GM19324 (cell line): ENCODE data around the gene LPIN1.
A peak's percentile ranks its signal among the peaks of the same experiment; 100 is the strongest.

Experiments
- ATAC-seq: cut with Tn5 transposase; IDR thresholded peaks from one replicate; pipeline ENCODE4 v1.9.1; 2021; ENCODE audit warnings: mild to moderate bottlenecking, moderate library complexity; ENCODE audit not compliant: unreplicated experiment, low FRiP score

LPIN1 gene

DNA sequence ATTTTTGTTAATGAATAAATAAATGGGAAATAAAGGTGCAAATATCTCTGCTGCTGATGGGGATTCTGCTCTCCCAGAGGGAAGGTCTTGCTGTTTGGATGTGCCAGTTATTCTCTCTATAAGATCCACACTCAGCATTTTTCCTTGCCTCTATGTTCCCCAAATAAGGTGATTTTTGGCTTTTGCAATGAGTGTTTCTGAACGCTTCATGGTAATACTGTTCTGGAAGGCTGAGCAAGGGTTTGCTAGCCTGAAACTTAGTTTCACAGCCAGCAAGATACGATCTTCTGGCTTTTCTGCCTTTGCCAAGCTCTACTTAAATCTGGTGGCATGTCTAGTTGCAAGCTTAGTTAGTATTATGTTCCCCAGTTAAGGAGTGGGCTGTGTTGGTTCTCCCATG is 114.6 kb downstream of the LPIN1 start:
- ATAC-seq = no peak

- no peak for ATAC-seq
Measured at GRCh38 chr2:11862049-11862448, 115.6 kb downstream of the LPIN1 start.

GRCh38 chr2:11863103-11863502 is 116.7 kb downstream of the LPIN1 start:
- ATAC-seq = peak; percentile 35

GRCh38 chr2:11863513-11864328 is 117.3 kb downstream of the LPIN1 start:
- peak; percentile 67 for ATAC-seq

- ATAC-seq = no peak
Measured at GRCh38 chr2:11864724-11865123, 118.3 kb downstream of the LPIN1 start.

DNA sequence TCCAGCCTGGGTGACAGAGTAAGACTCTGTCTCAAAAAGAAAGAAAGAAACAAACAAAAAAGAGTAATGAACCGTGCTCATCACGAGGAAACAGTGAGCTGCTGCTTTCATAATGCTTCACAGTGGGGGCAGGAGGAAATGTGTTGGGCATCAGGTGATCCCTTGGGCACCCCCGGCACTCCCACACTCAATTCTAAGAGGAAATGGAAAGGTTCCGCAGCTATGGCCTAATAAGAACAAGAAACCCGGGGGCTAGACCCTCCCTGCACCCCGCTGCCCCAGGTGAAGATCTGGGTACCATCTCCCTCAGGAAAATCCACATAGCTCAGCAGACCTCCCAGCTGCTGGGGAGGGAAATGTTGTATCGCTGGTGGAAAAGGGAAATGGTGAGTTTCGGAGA is 118.9 kb downstream of the LPIN1 start:
- ATAC-seq = no peak

DNA sequence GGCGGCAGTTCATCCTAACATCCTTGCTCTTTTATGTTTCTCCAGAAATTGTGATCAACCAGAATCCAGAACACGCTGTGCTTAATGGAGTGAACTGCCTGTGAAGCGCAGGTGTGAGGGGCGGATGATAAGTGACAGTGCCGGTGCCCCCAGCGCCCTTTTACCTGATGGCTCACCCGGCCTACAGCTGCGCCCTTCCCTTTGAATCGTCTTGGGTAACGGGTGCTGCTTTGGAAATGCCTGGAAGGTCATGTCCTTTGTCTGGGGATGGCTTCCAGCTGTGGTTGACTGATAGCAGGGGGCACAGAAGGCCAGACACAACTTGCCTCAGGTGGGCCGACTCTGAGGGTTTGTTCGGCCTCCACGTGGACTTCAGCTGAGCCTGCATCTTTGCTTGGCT is 119.4 kb downstream of the LPIN1 start:
- ATAC-seq = no peak

GRCh38 chr2:11866358-11867335 is 120.2 kb downstream of the LPIN1 start:
- ATAC-seq = no peak

GRCh38 chr2:11867926-11868325 is 121.5 kb downstream of the LPIN1 start:
- ATAC-seq = no peak

- no peak for ATAC-seq
Measured at GRCh38 chr2:11869391-11869991, 123.1 kb downstream of the LPIN1 start.

GRCh38 chr2:11870064-11870463 is 123.6 kb downstream of the LPIN1 start:
- ATAC-seq = no peak

- ATAC-seq = no peak
Measured at GRCh38 chr2:11870584-11870983, 124.2 kb downstream of the LPIN1 start.

DNA sequence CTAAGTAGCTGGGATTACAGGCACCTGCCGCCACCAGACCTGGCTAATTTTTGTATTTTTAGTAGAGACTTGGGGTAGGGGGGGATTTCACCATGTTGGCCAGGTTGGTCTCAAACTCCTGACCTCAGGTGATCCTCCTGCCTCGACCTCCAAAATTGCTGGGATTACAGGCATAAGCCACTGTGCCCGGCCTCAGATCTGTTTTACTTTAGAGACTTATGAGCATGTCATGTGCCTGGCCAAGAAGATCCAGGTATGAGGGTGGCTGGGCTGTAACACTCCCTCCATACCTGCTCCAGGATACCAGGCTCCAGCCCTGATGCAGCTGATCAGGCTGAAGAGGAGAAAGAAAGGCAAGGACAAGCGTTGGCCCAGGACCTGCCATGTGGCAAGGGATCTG is 125.0 kb downstream of the LPIN1 start:
- ATAC-seq = no peak

GRCh38 chr2:11872247-11872947 is 126.0 kb downstream of the LPIN1 start:
- no peak for ATAC-seq

- ATAC-seq = no peak
Measured at GRCh38 chr2:11872948-11873269, 126.5 kb downstream of the LPIN1 start.

DNA sequence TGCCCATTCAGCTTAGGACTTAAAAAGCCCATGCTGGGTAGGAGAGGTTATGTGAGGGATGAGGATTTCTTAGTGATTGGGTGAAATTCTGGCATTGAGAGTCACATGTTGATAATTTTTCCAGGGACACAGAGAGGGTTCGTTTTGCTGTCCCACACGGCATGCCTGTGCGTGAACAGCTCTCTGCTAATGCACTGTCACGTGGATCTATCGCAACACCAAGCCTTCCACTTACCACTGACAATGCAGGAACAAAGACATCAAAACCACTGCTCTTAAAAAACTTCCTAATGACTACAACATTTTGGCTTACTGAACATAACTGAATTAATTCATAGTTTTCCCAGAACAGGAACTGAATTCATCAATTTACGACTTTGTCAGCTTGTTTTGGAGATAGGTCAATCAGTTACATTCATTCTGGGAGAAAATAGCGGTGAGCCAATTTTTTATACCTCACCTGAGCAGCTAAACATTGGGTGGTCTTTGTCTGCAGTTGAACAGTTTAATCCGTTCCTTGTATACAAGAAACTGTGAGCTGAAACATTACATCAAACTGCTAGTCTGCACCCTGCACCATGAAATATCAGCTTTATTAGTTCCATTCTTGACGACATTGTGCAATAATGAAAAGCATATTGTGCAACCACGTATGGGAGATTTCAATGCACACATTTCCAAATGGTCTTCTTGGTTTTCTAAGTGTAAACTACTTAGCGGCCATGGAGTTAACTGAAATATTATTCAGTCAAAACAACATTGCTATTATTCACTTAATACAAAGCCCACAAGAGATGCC is 127.1 kb downstream of the LPIN1 start:
- ATAC-seq = no peak

DNA sequence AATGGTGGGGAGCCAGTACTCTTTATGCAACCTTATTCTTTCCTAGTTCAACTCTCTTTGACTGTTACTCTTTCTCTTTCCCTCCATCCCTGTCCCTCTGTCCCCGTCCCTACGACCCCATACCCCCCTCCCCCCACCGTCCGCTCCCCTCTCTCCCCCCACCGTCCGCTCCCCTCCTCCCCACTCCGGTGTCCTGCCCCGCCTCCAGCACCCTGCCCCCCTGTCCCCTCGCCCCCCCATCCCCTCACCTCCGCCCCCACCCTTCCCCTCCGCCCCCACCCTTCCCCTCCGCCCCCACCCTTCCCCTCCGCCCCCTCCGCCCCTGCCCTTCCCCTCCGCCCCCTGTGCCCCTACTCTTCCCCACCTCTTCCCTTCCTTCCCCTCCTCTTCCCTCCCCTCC is 128.4 kb downstream of the LPIN1 start:
- ATAC-seq = no peak

DNA sequence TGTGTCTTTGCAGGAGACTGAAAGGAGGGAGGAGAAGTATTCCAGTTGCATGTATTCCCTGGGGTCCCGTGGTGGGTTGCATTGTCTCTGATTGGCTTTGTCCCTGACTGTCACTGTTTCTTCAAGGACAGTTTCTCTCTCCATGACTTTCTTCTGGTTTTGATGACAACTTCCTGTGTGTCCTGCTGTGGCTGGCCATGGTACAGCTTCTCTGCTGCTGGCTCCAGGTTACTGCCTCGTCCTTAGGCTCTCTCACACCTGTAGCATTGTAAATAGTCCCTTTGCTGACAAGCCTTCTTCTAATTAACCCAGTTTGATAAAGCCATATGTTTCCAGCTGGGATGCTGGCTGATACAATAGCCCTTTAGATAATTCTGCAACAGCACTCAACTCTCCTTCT is 129.0 kb downstream of the LPIN1 start:
- no peak for ATAC-seq

DNA sequence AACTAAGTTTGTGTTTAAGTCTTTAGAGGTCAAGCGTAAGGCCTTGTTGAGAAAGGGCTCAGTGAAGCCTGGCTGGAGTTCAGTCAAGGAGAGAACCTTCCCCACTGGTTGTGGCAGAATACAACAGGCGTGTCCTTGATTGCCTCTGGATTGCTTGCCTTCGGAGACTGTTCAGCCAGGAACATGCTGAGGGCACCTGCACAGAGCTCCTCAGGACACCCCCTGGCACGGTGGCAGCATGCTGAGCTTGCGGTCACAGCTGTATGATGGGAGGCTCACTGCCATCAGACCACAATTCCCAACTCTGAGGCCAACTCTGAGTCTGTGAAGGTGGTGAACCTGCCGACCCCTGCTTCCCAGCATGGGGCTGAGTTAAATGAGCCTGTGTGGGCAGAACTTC is 130.0 kb downstream of the LPIN1 start:
- no peak for ATAC-seq

DNA sequence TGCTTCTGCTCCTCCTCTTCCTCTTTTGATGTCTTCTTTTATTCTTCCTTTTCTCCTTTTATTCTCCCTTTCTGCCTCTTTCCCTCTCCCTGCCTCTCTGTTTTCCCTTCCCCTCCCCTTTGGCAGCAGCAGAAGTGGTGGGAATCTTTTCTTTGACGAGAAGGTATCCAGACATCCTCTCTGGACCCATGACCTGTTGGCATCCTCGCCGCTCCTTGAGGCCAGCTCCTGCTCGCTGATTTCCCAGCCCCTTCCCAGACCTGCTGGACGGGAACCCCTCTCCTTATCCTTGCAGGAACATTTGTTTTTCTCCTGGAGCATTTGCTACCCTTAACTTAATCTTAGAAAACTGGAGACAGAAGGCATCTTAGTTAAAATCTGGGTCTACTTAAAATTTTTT is 130.5 kb downstream of the LPIN1 start:
- no peak for ATAC-seq
